HepG2 (cell line): ENCODE measurements around the gene LGI4. TPM values are rescaled to one million over a fixed set of nuclear protein-coding genes. Genes with fewer than 3 reads are reported as not detected.

Experiments
- ATF7 ChIP-seq, 2 experiments: fragments of 450-650 bp in 1 of 2; sonication (generic) in 1 of 2; formaldehyde crosslinking in 1 of 2; IDR thresholded peaks; 2 replicates each; pipeline versions ENCODE4 v1.4.0 to v1.6.1; 2016 to 2020; ENCODE audit warnings: antibody characterized with exemption in 1 of 2, mild to moderate bottlenecking in 1 of 2, missing genetic modification reagents in 1 of 2
- BRCA1 ChIP-seq: sonication (generic); formaldehyde crosslinking; IDR thresholded peaks from 2 replicates; pipeline ENCODE4 v1.4.0; 2020; ENCODE audit warnings: missing genetic modification reagents
- CAMTA2 ChIP-seq: sonication (generic); formaldehyde crosslinking; IDR thresholded peaks from 2 replicates; pipeline ENCODE4 v1.4.0; 2020; ENCODE audit warnings: mild to moderate bottlenecking, missing genetic modification reagents, borderline replicate concordance
- CSRNP1 ChIP-seq: sonication (generic); formaldehyde crosslinking; IDR thresholded peaks from 2 replicates; pipeline ENCODE4 v1.8.1; 2023; ENCODE audit warnings: mild to moderate bottlenecking, missing genetic modification reagents
- HDAC1 ChIP-seq: sonication (generic); formaldehyde crosslinking; IDR thresholded peaks from 2 replicates; pipeline ENCODE4 v1.5.1; 2020; ENCODE audit warnings: mild to moderate bottlenecking, missing genetic modification reagents
- NCOR1 ChIP-seq: fragments of 200-600 bp; sonication (generic); IDR thresholded peaks from 2 replicates; pipeline ENCODE4 v1.7.0; 2017; ENCODE audit warnings: antibody characterized with exemption, low read length, borderline replicate concordance
- PLRG1 ChIP-seq: fragments of 450-650 bp; conservative IDR thresholded peaks from 2 replicates; pipeline ENCODE4 v1.6.1; 2016
- SAP130 ChIP-seq: IDR thresholded peaks from 2 replicates; pipeline ENCODE4 v1.6.1; 2016; ENCODE audit warnings: low read depth
- ZNF784 ChIP-seq: sonication (generic); formaldehyde crosslinking; IDR thresholded peaks from 2 replicates; pipeline ENCODE4 v1.5.1; 2020; ENCODE audit warnings: missing genetic modification reagents, mild to moderate bottlenecking, borderline replicate concordance
- polyA plus RNA-seq, 8 experiments: library from polyadenylated mRNA; depleted of rRNA in 3 of 8; stranded (reverse) in 7 of 8; unstranded in 1 of 8; fragments of >200 nt; fragmentation: Illumina TruSeq in 4 of 8; extraction: Trizol in 4 of 8; gene quantifications; 2 replicates each; pipeline versions ENCODE4 v1.2.1 to v1.2.3, GENCODE V29; 2011 to 2016; ENCODE audit warnings: low read depth in 4 of 8, missing spikeins in 1 of 8, mixed read lengths in 1 of 8; ENCODE audit not compliant: insufficient read depth in 1 of 8
- total RNA-seq, 5 experiments: library from RNA; depleted of rRNA; stranded (reverse); fragments of >200 nt; fragmentation: Illumina TruSeq; extraction: Trizol; gene quantifications; 2 replicates each; pipeline ENCODE4 v1.2.3, GENCODE V29; 2016; ENCODE audit warnings: low read depth in 1 of 5
- TF ChIP-seq, protein P1 (sequence below): sonication (generic); formaldehyde crosslinking; IDR thresholded peaks from 2 replicates; pipeline ENCODE4 v1.4.0; 2020; ENCODE audit warnings: mild to moderate bottlenecking, missing genetic modification reagents
- TF ChIP-seq, protein P2 (sequence below): sonication (generic); formaldehyde crosslinking; IDR thresholded peaks from 2 replicates; pipeline ENCODE4 v1.5.0; 2020; ENCODE audit warnings: mild to moderate bottlenecking, missing genetic modification reagents
- TF ChIP-seq, protein P3 (sequence below): sonication (generic); formaldehyde crosslinking; IDR thresholded peaks from 2 replicates; pipeline ENCODE4 v1.5.1; 2020; ENCODE audit warnings: mild to moderate bottlenecking, missing genetic modification reagents

Gene LGI4
- total and polyA plus RNA-seq, 2 of the 13 experiments (the other 11 are each of a cell fraction or from before 2014, with no cell fraction given): 2.8 TPM; not detected in 1

GRCh38 chr19:35128398-35129057 is 6.3 kb downstream of the LGI4 start (continued):
- TF ChIP-seq, protein P1, sequence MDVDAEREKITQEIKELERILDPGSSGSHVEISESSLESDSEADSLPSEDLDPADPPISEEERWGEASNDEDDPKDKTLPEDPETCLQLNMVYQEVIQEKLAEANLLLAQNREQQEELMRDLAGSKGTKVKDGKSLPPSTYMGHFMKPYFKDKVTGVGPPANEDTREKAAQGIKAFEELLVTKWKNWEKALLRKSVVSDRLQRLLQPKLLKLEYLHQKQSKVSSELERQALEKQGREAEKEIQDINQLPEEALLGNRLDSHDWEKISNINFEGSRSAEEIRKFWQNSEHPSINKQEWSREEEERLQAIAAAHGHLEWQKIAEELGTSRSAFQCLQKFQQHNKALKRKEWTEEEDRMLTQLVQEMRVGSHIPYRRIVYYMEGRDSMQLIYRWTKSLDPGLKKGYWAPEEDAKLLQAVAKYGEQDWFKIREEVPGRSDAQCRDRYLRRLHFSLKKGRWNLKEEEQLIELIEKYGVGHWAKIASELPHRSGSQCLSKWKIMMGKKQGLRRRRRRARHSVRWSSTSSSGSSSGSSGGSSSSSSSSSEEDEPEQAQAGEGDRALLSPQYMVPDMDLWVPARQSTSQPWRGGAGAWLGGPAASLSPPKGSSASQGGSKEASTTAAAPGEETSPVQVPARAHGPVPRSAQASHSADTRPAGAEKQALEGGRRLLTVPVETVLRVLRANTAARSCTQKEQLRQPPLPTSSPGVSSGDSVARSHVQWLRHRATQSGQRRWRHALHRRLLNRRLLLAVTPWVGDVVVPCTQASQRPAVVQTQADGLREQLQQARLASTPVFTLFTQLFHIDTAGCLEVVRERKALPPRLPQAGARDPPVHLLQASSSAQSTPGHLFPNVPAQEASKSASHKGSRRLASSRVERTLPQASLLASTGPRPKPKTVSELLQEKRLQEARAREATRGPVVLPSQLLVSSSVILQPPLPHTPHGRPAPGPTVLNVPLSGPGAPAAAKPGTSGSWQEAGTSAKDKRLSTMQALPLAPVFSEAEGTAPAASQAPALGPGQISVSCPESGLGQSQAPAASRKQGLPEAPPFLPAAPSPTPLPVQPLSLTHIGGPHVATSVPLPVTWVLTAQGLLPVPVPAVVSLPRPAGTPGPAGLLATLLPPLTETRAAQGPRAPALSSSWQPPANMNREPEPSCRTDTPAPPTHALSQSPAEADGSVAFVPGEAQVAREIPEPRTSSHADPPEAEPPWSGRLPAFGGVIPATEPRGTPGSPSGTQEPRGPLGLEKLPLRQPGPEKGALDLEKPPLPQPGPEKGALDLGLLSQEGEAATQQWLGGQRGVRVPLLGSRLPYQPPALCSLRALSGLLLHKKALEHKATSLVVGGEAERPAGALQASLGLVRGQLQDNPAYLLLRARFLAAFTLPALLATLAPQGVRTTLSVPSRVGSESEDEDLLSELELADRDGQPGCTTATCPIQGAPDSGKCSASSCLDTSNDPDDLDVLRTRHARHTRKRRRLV: no peak
- TF ChIP-seq CAMTA2 (CRISPR knock-in tag): no peak
- no peak for TF ChIP-seq PLRG1
- TF ChIP-seq HDAC1 (CRISPR knock-in tag): 0 out of 2 replicates have a peak, but pooled peaks have one; percentile 20
- no peak for TF ChIP-seq ZNF784
- TF ChIP-seq, protein P2, sequence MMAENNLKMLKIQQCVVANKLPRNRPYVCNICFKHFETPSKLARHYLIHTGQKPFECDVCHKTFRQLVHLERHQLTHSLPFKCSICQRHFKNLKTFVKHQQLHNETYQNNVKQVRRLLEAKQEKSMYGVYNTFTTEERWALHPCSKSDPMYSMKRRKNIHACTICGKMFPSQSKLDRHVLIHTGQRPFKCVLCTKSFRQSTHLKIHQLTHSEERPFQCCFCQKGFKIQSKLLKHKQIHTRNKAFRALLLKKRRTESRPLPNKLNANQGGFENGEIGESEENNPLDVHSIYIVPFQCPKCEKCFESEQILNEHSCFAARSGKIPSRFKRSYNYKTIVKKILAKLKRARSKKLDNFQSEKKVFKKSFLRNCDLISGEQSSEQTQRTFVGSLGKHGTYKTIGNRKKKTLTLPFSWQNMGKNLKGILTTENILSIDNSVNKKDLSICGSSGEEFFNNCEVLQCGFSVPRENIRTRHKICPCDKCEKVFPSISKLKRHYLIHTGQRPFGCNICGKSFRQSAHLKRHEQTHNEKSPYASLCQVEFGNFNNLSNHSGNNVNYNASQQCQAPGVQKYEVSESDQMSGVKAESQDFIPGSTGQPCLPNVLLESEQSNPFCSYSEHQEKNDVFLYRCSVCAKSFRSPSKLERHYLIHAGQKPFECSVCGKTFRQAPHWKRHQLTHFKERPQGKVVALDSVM (CRISPR knock-in tag): peak; percentile 84
- TF ChIP-seq SAP130 (CRISPR knock-in tag): no peak
- TF ChIP-seq BRCA1 (CRISPR knock-in tag): no peak
- TF ChIP-seq, protein P3, sequence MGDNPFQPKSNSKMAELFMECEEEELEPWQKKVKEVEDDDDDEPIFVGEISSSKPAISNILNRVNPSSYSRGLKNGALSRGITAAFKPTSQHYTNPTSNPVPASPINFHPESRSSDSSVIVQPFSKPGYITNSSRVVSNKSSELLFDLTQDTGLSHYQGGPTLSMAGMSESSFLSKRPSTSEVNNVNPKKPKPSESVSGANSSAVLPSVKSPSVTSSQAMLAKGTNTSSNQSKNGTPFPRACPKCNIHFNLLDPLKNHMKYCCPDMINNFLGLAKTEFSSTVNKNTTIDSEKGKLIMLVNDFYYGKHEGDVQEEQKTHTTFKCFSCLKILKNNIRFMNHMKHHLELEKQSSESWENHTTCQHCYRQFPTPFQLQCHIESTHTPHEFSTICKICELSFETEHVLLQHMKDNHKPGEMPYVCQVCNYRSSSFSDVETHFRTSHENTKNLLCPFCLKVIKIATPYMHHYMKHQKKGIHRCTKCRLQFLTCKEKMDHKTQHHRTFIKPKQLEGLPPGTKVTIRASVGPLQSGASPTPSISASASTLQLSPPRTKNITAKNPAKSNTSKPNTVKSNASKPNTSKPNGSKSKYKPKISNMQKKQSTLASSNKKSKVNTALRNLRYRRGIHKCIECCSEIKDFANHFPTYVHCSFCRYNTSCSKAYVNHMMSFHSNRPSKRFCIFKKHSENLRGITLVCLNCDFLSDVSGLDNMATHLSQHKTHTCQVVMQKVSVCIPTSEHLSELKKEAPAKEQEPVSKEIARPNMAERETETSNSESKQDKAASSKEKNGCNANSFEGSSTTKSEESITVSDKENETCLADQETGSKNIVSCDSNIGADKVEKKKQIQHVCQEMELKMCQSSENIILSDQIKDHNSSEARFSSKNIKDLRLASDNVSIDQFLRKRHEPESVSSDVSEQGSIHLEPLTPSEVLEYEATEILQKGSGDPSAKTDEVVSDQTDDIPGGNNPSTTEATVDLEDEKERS (CRISPR knock-in tag): peak; percentile 60; the same call in 1 of the 2 replicates
- TF ChIP-seq CSRNP1 (CRISPR knock-in tag): no peak
- no peak for TF ChIP-seq ATF7 (IDR thresholded peaks at IDR 0.05)
- no peak for TF ChIP-seq ATF7 (CRISPR knock-in tag; IDR thresholded peaks at IDR 0.05)
- no peak for TF ChIP-seq NCOR1
